SKM-1 treated with dmso at 0.1 percent for 144 hours (cell line): ENCODE results near the gene OR2T1.
"Not testable (repeated sequence)": the region's sequence is repeated elsewhere in the genome, so short reads cannot be mapped to it uniquely, and the experiment has no call there.

Source experiments
- DNase-seq: peaks from one replicate; lab custom pipeline; 2025; ENCODE audit not compliant: unreplicated experiment; lab: John Stamatoyannopoulos, UW

Gene OR2T1

GRCh38 chr1:248434913-248435312 lies 32.1 kb downstream of the OR2T1 start:
- DNase-seq: not testable (repeated sequence)

- not testable (repeated sequence) for DNase-seq
Measured at GRCh38 chr1:248436303-248436702, 33.5 kb downstream of the OR2T1 start.

DNA sequence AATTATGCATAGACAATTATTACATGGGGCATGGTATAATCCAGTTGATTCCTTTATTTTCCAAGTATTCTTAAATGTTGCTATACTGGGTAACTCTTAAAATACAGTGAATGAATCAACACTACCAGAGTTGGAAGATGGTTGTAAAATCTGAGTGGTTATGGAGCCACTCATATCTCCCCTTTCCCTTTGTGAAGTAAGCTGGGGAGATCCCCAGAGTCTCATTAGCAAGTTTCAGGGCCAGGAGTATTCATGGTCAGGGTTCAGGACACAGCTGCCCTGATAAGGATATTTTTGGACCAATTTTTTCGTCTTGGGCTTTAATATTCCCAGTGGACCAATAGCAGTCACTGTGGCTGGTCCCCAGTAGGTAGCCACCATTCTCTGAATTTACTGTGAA lies 35.8 kb downstream of the OR2T1 start:
- not testable (repeated sequence) for DNase-seq

DNA sequence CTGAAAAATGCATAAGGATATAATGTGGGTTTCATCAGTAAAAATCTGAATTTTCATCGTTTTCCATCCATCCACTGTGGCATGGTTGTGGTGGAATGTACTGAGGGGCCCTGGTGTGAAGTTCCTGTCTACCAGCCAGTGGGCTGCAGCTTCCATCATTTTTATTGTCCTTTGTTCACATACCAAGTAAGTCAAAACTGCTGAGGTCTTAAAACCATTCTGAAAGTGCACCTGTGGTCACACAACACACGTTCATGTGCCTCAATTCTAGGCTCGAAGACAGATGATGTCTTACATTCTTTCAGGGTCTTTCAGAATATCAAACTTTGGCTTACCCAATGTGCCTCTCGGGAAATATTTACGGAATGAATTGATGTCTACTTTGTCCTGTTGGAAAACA lies 36.4 kb downstream of the OR2T1 start:
- DNase-seq: not testable (repeated sequence)

DNA sequence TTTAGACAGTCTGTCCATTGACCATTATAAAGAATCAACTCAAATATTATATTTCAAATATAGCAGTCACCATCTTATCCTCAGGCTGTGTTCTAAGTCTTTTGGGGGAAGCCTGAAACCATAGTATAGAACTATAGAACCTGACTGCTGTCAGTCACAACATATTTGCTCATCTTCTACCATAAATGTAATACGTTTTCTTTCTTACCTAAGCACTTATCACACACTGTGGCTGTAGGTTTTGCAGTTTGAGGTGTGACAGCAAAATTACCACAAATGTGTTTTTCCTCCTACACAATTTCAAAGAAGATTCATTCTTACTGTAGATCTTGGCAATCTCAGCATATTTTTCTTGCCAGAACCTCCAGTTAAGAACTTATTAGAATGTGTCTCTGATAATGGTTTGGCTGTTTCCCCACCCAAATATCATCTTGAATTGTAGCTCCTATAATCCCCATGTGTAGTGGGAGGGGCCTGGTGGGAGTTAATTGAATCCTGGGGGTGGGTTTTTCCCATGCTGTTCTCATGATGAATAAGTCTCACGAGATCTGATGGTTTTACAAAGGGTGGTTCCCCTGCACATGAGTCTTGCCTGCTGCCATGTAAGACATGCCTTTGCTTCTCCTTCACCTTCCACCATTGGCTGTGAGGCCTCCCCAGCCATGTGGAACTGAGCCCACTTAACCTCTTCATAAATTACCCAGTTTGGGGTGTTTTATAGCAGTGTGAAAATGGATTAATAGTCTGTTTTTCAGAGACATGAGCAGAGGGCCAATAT lies 39.8 kb downstream of the OR2T1 start:
- DNase-seq: not testable (repeated sequence)

- not testable (repeated sequence) for DNase-seq
Measured at GRCh38 chr1:248444603-248445002, 41.8 kb downstream of the OR2T1 start.

DNA sequence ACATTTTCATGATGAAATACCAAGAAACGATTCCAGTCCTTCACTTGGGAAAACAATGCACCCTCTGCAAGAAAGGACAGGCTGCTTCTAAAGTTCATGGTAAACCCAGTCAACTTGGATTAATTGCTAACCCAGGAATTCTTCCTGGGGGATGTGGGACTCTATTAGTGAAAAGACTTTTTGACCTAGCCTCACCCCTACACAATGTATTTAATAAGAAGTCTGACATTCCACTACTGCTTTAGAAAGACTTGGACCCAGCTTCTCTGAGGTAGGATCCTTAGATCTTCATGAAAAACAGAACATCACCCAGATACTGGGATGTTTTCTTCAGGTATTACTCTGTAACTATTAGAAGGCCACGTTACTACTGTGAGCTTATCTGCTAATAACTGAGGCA lies 42.6 kb downstream of the OR2T1 start, which contains the start of gene OR2T2:
TSS of gene OR2T2 (plus strand) at position 239 of the 400 bp plus-strand sequence. CDS start 7,161 bp downstream, outside the sequence.
- not testable (repeated sequence) for DNase-seq

GRCh38 chr1:248448409-248449074 lies 45.7 kb downstream of the OR2T1 start:
- DNase-seq: not testable (repeated sequence)

- DNase-seq: not testable (repeated sequence)
Measured at GRCh38 chr1:248449821-248450465, 47.1 kb downstream of the OR2T1 start.

- DNase-seq: not testable (repeated sequence)
Measured at GRCh38 chr1:248450466-248451145, 47.8 kb downstream of the OR2T1 start.

GRCh38 chr1:248453619-248454018 lies 50.8 kb downstream of the OR2T1 start:
- not testable (repeated sequence) for DNase-seq

GRCh38 chr1:248455045-248455444 lies 52.2 kb downstream of the OR2T1 start:
- DNase-seq: not testable (repeated sequence)

DNA sequence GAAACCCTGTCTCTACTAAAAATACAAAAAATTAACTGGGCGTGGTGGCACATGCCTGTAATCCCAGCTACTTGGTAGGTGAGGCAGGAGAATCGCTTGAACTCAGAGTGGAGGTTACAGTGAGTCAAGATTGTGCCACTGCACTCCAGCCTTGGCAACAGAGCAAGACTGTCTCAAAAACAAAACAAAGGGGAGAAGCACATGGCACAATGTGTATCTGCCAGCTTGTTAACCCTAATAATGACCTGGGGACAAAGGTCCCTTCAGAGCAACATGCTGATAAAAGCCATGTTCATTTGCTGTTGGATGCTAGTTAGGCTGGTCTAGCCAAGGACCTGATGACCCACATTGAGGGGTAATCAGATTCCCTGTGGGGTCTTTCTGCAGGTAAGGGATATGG lies 53.8 kb downstream of the OR2T1 start:
- not testable (repeated sequence) for DNase-seq
